AG04449 (cell line): ENCODE results near the gene GFOD1.

Source experiments
- CTCF ChIA-PET: fragments of 350-600 bp; formaldehyde crosslinking; extraction: SDS; loops from one replicate; lab custom pipeline; 2021; ENCODE audit warnings: antibody characterized with exemption; lab: Yijun Ruan, JAX
- POLR2A ChIA-PET: fragments of 400-600, 350-600 bp; formaldehyde crosslinking; extraction: SDS; loops from one replicate; lab custom pipeline; 2020; ENCODE audit warnings: antibody characterized with exemption, inconsistent platforms; lab: Yijun Ruan, JAX
- DNase-seq: peaks from one replicate; pipeline ENCODE4 v3.0.0-alpha.2; 2010; ENCODE audit warnings: low read depth, low spot score
- H3K4me3 ChIP-seq: 2 replicates; pipeline ENCODE4 v1.5.1; 2011; ENCODE audit warnings: low read depth, mild to moderate bottlenecking, control low read depth, low read length
- CTCF ChIP-seq: IDR thresholded peaks from one replicate; pipeline ENCODE4 v1.5.1; 2011; ENCODE audit warnings: mild to moderate bottlenecking, moderate library complexity, low read length, control low read depth, inconsistent platforms; ENCODE audit not compliant: insufficient read depth; ENCODE audit errors: missing control alignments

GFOD1 gene

GRCh38 chr6:13467216-13467600, 20.2 kb downstream of the GFOD1 start:
- POLR2A ChIA-PET: no interaction called here
- CTCF ChIA-PET: interaction anchor here (1.4 kb wide), 1 partner anchor 14 kb away, joined by 3 read pairs; no protein-coding TSS in a partner anchor
- H3K4me3 ChIP-seq: no peak overlapping the region
- DNase-seq: no peak
- no peak for TF ChIP-seq CTCF

GRCh38 chr6:13466304-13467215, 20.8 kb downstream of the GFOD1 start:
- ChIA-PET POLR2A (no interaction called here), CTCF (interaction anchor here (1.4 kb wide), 1 partner anchor 14 kb away, joined by 3 read pairs; no protein-coding TSS in a partner anchor)
- no peak for DNase-seq
- no peak overlapping the region for H3K4me3 ChIP-seq
- TF ChIP-seq CTCF: no peak

- no peak for TF ChIP-seq CTCF
- DNase-seq: no peak
- POLR2A ChIA-PET: no interaction called here
- no peak overlapping the region for H3K4me3 ChIP-seq
- CTCF ChIA-PET: no interaction called here
Observed at GRCh38 chr6:13465734-13466133, 21.7 kb downstream of the GFOD1 start.

GRCh38 chr6:13463941-13464340, 23.5 kb downstream of the GFOD1 start:
- ChIA-PET CTCF (no interaction called here), POLR2A (no interaction called here)
- no peak for TF ChIP-seq CTCF
- DNase-seq: no peak
- H3K4me3 ChIP-seq: no peak overlapping the region

- no peak overlapping the region for H3K4me3 ChIP-seq
- no peak for TF ChIP-seq CTCF
- ChIA-PET POLR2A (no interaction called here), CTCF (no interaction called here)
- no peak for DNase-seq
Observed at GRCh38 chr6:13463328-13463717, 24.1 kb downstream of the GFOD1 start.

GRCh38 chr6:13462458-13463327, 24.7 kb downstream of the GFOD1 start:
- ChIA-PET CTCF (no interaction called here), POLR2A (no interaction called here)
- H3K4me3 ChIP-seq: no peak overlapping the region
- no peak for TF ChIP-seq CTCF
- no peak for DNase-seq
